Measurements from ENCODE around the gene MAGEA6.

The MAGEA6 gene

GRCh38 chrX:152733261-152733975, 36.1 kb downstream of the MAGEA6 start, which contains the start of the genes CSAG1 and MAGEA12:
TSS of gene CSAG1 (minus strand) at chrX:152733721. CDS start at chrX:152732460, 1,261 bp downstream.
TSS of gene MAGEA12 (plus strand) at chrX:152733757. CDS start at chrX:152736162, 2,405 bp downstream.
- DNase-seq: peak in 2 of 3 experiments; percentile 4 to 93

GRCh38 chrX:152725409-152725808, 44.1 kb downstream of the MAGEA6 start:
- no peak for DNase-seq

Data from NCI-H1417 (cell line).